Chondrocyte (in vitro differentiated cells): ENCODE measurements around the gene ACTL7B. TPM values are rescaled to one million over a fixed set of nuclear protein-coding genes. Genes with fewer than 3 reads are reported as not detected.

ENCODE experiments used
- DNase-seq: peaks from one replicate; pipeline ENCODE4 v3.0.0; 2021; ENCODE audit warnings: mixed read lengths, low spot score
- H3K27ac Mint-ChIP-seq: one replicate; pipeline ENCODE4 v1.8.0; 2021; ENCODE audit warnings: mild to moderate bottlenecking, moderate library complexity, mixed read lengths; ENCODE audit not compliant: unreplicated experiment
- H3K27me3 Mint-ChIP-seq: 2 replicates; pipeline ENCODE4 v1.8.0; 2021; ENCODE audit warnings: low read depth, mixed read lengths
- H3K36me3 Mint-ChIP-seq: 2 replicates; pipeline ENCODE4 v1.8.0; 2021; ENCODE audit warnings: low read depth, mixed read lengths
- H3K4me1 Mint-ChIP-seq: 2 replicates; pipeline ENCODE4 v1.8.0; 2021; ENCODE audit warnings: low read depth, mild to moderate bottlenecking, mixed read lengths
- H3K4me3 Mint-ChIP-seq: one replicate; pipeline ENCODE4 v1.8.0; 2021; ENCODE audit warnings: mild to moderate bottlenecking, moderate library complexity, mixed read lengths; ENCODE audit not compliant: unreplicated experiment
- H3K9me3 Mint-ChIP-seq: 2 replicates; pipeline ENCODE4 v1.8.0; 2021; ENCODE audit warnings: low read depth, mixed read lengths
- CTCF ChIP-seq: fragments of 200-600 bp; sonication (generic); IDR thresholded peaks from 2 replicates; pipeline ENCODE4 v1.5.0; 2021; ENCODE audit warnings: antibody characterized with exemption, mild to moderate bottlenecking, moderate library complexity
- total RNA-seq: library from RNA; stranded (reverse); gene quantifications from 3 replicates; pipeline ENCODE4 v1.2.1, GENCODE V29; 2021

ACTL7B gene
- total RNA-seq, 1 donor from 2014 or later: not detected

- Mint-ChIP-seq H3K4me1 (peaks cover 3% of the 10 kb centered on the region), H3K36me3 (peaks cover 1% of the 10 kb centered on the region), H3K27me3 (peaks cover 3% of the 10 kb centered on the region), H3K9me3 (no peaks in the 10 kb centered on the region), H3K4me3 (no peak overlapping the region), H3K27ac (no peak overlapping the region)
- no peak for TF ChIP-seq CTCF
- DNase-seq: no peak
Observed at GRCh38 chr9:108855529-108855886, 278 bp downstream of the ACTL7B start.

- H3K4me3 Mint-ChIP-seq: no peak overlapping the region
- peak; percentile 94 for DNase-seq
- no peak for TF ChIP-seq CTCF
- H3K27ac Mint-ChIP-seq: no peak overlapping the region
- peaks cover 3% of the 10 kb centered on the region for H3K27me3 Mint-ChIP-seq
- H3K4me1 Mint-ChIP-seq: peaks cover 3% of the 10 kb centered on the region
- H3K36me3 Mint-ChIP-seq: peaks cover 1% of the 10 kb centered on the region
- H3K9me3 Mint-ChIP-seq: no peaks in the 10 kb centered on the region
Observed at GRCh38 chr9:108854641-108855528, 901 bp downstream of the ACTL7B start.

- TF ChIP-seq CTCF: no peak
- Mint-ChIP-seq H3K27me3 (peaks cover 3% of the 10 kb centered on the region), H3K4me1 (peaks cover 3% of the 10 kb centered on the region), H3K4me3 (no peak overlapping the region), H3K27ac (no peak overlapping the region), H3K9me3 (no peaks in the 10 kb centered on the region), H3K36me3 (peaks cover 1% of the 10 kb centered on the region)
- no peak for DNase-seq
Observed at GRCh38 chr9:108854094-108854493, 1.7 kb downstream of the ACTL7B start.

- H3K27me3 Mint-ChIP-seq: peaks cover 3% of the 10 kb centered on the region
- peaks cover 3% of the 10 kb centered on the region for H3K4me1 Mint-ChIP-seq
- no peak for TF ChIP-seq CTCF
- no peak overlapping the region for H3K27ac Mint-ChIP-seq
- no peaks in the 10 kb centered on the region for H3K9me3 Mint-ChIP-seq
- H3K4me3 Mint-ChIP-seq: no peak overlapping the region
- DNase-seq: no peak
- no peaks in the 10 kb centered on the region for H3K36me3 Mint-ChIP-seq
Observed at GRCh38 chr9:108852079-108852478, 3.7 kb downstream of the ACTL7B start.

GRCh38 chr9:108851138-108851537 is 4.6 kb downstream of the ACTL7B start:
- Mint-ChIP-seq H3K9me3 (no peaks in the 10 kb centered on the region), H3K27me3 (no peaks in the 10 kb centered on the region), H3K36me3 (no peaks in the 10 kb centered on the region), H3K4me3 (no peak overlapping the region), H3K27ac (no peak overlapping the region), H3K4me1 (peaks cover 3% of the 10 kb centered on the region)
- no peak for DNase-seq
- no peak for TF ChIP-seq CTCF
